ENCODE results near the gene TRAF1.

Gene TRAF1

GRCh38 chr9:120941046-120941770 lies 14.6 kb upstream of the TRAF1 start:
- DNase-seq (ENCODE audit: low read depth): no peak

GRCh38 chr9:120940573-120940972 lies 14.0 kb upstream of the TRAF1 start:
- DNase-seq (ENCODE audit: low read depth): no peak

DNA sequence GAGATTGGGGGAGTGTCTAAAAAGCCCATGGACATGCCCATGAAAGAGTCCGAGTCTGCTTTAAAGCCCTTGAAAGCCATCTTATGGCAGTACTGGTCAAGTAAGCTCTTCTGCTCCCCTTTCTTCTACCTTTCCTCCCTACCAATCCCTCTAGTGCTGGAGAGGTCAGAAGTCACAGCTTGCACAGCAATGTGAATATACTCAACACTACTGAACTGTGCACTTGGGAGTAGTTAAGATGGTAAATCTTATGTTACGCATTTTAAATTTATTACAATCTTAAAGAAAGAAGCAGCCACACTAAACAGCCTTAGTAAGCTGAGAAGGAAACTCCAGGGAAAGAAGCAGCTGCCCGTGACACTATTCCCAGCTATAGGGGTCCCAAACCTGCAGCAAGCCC lies 12.3 kb upstream of the TRAF1 start:
- DNase-seq (ENCODE audit: low read depth): no peak

GRCh38 chr9:120937596-120937995 lies 11.0 kb upstream of the TRAF1 start:
- DNase-seq (ENCODE audit: low read depth): no peak

GRCh38 chr9:120937127-120937526 lies 10.5 kb upstream of the TRAF1 start:
- no peak for DNase-seq (ENCODE audit: low read depth)

GRCh38 chr9:120936764-120937122 lies 10.1 kb upstream of the TRAF1 start:
- no peak for DNase-seq (ENCODE audit: low read depth)

GRCh38 chr9:120936011-120936763 lies 9.6 kb upstream of the TRAF1 start:
- peak; percentile 85 for DNase-seq (ENCODE audit: low read depth)

DNA sequence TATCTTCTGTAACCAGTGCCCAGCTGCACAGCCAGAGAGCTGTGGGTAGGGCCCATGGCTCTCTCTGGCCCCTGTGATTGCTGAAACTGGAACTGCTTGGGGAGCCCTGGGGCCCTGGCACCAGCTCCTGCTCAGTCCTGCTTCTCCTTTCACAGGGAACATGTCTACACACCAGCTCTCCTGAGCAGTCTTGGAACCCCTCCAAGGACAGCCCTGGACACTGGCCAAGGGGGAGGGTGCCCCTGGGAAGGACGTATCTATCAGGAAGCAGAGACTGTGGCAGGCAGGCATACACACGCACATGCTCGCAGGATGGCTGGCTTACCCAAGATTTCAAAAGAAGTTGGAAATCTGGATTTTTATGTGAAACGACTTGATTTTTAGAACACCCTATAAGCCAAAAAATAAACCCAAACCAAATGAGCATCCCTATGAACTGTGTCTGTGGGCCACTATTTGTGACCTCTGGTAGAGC lies 8.8 kb upstream of the TRAF1 start:
- DNase-seq (ENCODE audit: low read depth): no peak

GRCh38 chr9:120934281-120934680 lies 7.7 kb upstream of the TRAF1 start:
- no peak for DNase-seq (ENCODE audit: low read depth)

GRCh38 chr9:120933310-120934055 lies 6.9 kb upstream of the TRAF1 start:
- DNase-seq (ENCODE audit: low read depth): no peak

GRCh38 chr9:120932086-120932823 lies 5.7 kb upstream of the TRAF1 start:
- DNase-seq (ENCODE audit: low read depth): no peak

DNA sequence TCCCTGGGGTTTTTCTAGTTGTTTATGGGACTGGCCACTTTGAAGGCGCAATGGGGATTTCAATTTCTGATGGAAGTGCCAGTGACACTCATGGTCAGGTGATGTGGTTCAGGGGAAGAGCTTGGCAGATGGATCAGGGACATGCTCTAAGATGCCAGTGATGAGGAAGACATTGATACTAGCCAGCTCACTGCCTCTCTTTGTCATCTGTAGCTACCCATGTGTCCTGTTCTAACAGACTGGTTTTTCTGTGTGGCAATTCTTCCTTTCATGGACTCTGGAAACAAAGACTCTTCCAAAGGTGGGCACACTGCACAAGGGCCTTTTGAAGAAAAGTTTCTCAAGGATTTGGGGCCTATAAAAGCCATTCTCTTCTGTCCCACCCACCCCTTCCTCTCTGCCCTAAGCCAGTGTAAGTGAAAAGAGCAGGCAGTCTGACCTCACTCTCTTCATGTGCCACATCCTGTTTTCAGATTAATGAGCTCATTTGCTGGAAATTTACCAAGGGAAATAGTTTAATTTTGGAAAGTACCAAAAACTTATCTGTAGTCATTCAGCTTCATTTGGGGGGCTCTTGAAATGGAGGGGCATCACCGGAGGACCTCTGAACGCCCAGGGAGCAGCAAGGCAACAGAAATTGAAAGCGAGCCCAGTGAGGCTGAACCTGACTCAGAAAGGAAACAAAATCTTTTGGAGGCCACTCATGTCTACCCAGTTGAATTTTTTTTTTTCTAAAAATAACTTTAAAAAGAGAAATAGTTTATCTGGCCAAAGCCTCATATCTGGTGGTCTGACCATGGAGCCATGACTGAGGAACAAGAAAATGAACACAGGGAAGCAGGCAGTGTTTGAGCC lies 4.9 kb upstream of the TRAF1 start:
- peak; percentile 61 for DNase-seq (ENCODE audit: low read depth)

DNA sequence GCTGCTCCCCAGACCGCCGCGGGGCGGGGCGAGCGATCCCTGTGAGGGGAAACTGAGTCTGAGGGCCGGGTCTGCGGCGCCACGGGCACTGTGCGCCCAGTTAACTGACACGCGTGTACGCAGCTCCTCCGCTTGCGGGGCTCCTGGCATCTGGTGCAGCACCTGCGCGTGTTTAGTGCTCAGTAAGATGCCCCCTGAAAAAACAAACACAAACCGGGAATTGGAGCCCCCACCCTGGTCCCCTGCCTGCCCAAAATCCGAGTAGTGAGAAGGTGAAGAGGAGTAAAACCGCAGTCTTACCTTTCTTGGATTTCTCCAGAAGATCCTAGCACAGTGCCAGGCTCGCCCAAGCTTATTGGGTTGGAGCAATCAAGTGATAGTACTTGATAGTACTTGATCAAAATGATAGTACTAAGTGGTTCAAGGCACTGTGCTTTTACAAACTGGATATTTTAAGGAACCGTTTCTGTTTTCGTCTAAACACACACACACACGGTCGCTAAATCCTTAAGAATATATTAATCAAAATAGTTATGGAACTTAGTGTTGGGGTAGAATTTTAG lies 2.7 kb upstream of the TRAF1 start:
- no peak for DNase-seq (ENCODE audit: low read depth)

GRCh38 chr9:120928483-120929228 lies 2.1 kb upstream of the TRAF1 start:
- DNase-seq (ENCODE audit: low read depth): peak; percentile 64

DNA sequence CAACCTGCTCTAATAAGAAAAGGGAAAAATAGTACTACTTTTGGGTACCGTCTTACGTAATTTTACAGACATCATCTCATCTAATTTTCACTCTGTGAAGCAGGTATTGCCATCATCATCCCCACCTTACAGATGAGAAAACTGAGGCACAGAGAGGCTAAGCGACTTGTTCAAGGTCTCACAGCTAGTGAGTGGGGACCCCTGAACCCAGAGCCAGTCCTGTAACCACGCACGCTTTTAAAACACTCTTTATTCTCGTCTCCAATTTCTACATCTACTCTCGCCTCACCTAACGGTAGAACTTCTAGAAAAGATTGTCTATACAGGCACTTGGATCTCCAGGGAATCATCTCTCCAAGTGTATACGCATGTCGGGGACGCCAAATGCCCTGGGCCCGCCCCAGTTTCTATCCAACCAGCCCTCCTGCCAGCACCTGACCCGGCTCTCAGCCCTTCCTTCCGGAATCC lies 1.5 kb upstream of the TRAF1 start:
- no peak for DNase-seq (ENCODE audit: low read depth)

DNA sequence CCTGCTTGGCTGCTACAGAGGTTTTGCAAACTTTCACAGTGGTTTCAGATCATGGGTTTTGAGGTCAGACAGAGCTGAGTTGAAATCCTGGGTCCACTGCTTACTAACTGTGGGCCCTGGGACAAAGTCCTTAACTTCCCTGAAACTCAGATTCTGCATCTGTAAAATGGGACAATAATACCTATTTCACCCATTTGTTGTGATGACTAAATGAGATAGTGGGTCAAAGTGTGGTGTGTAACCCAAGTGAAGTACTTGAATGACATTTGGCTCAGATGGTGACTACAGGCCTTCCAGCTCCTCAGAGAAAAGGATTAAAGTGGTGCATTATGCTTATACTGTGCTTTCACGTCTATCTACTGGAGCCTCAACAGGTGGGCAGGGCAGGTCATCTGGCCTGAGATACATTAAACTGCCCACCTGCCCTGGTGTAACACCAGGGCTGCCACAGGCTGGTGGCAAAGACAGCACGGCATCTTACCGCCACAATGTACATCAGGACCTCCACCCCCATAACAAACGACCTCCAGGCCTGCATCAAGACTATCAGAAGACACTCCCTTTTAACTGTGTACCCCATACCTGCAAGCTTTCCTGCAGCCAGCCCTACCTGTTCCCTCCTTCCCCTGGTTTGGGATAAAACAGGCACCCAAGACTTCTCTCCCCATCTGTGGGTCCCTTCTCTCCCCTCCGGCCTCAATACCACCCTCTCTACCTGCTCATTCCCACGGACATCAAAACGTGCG lies 846 bp upstream of the TRAF1 start:
- no peak for DNase-seq (ENCODE audit: low read depth)

GRCh38 chr9:120925535-120926396 lies 830 bp downstream of the TRAF1 start:
- DNase-seq (ENCODE audit: low read depth): peak; percentile 74
